HG02943 (cell line): ENCODE measurements around the gene BRCA2.

Source experiments
- ATAC-seq: cut with Tn5 transposase; IDR thresholded peaks from one replicate; pipeline ENCODE4 v1.9.1; 2021; ENCODE audit warnings: mild to moderate bottlenecking, low read depth, moderate library complexity; ENCODE audit not compliant: unreplicated experiment

Gene BRCA2

GRCh38 chr13:32383836-32384618 lies 68.7 kb downstream of the BRCA2 start:
- ATAC-seq = no peak

- ATAC-seq = no peak
Observed at GRCh38 chr13:32384702-32385101, 69.4 kb downstream of the BRCA2 start.

- ATAC-seq = no peak
Observed at GRCh38 chr13:32385410-32385809, 70.1 kb downstream of the BRCA2 start.

- ATAC-seq = no peak
Observed at GRCh38 chr13:32390048-32390447, 74.7 kb downstream of the BRCA2 start.

GRCh38 chr13:32390484-32390883 lies 75.2 kb downstream of the BRCA2 start:
- ATAC-seq = no peak

- no peak for ATAC-seq
Observed at GRCh38 chr13:32391101-32391619, 75.9 kb downstream of the BRCA2 start.

GRCh38 chr13:32403108-32403507 lies 87.8 kb downstream of the BRCA2 start:
- no peak for ATAC-seq

GRCh38 chr13:32407854-32408253 lies 92.5 kb downstream of the BRCA2 start:
- ATAC-seq = no peak

GRCh38 chr13:32408296-32409000 lies 93.1 kb downstream of the BRCA2 start:
- no peak for ATAC-seq

GRCh38 chr13:32409001-32409313 lies 93.6 kb downstream of the BRCA2 start:
- ATAC-seq = no peak

GRCh38 chr13:32409561-32410421 lies 94.5 kb downstream of the BRCA2 start:
- no peak for ATAC-seq

GRCh38 chr13:32413284-32413683 lies 98.0 kb downstream of the BRCA2 start:
- no peak for ATAC-seq

- ATAC-seq = no peak
Observed at GRCh38 chr13:32414580-32414979, 99.3 kb downstream of the BRCA2 start.

- ATAC-seq = no peak
Observed at GRCh38 chr13:32415019-32415418, 99.7 kb downstream of the BRCA2 start.

- ATAC-seq = no peak
Observed at GRCh38 chr13:32417995-32418394, 102.7 kb downstream of the BRCA2 start.

GRCh38 chr13:32419862-32420261 lies 104.6 kb downstream of the BRCA2 start:
- no peak for ATAC-seq

GRCh38 chr13:32423592-32423991 lies 108.3 kb downstream of the BRCA2 start:
- ATAC-seq = no peak

- no peak for ATAC-seq
Observed at GRCh38 chr13:32425158-32425557, 109.8 kb downstream of the BRCA2 start.

GRCh38 chr13:32426191-32426989 lies 111.1 kb downstream of the BRCA2 start:
- peak; percentile 1 for ATAC-seq
